ENCODE results near the gene INPP5F.

INPP5F gene

GRCh38 chr10:119750391-119751230, 24.8 kb downstream of the INPP5F start:
- peaks cover 10% of the 10 kb centered on the region for H3K36me3 ChIP-seq (ENCODE audit: insufficient read depth, insufficient read length, low read length)
- H3K4me1 ChIP-seq (ENCODE audit: insufficient read depth, insufficient read length): no peaks in the 10 kb centered on the region
- no peak overlapping the region for H3K9ac ChIP-seq (ENCODE audit: insufficient read length, low read depth)
- peaks cover 18% of the 10 kb centered on the region; the same call in 1 of the 2 replicates for H3K9me3 ChIP-seq (ENCODE audit: insufficient read depth, low read length)
- peak; percentile 49 for DNase-seq (ENCODE audit: low read depth, low spot score)
- TF ChIP-seq SUZ12 (IDR thresholded peaks at IDR 0.05; ENCODE audit: extremely low read depth, insufficient read depth, insufficient read length): no peak
- TF ChIP-seq YY1 (IDR thresholded peaks at IDR 0.05; ENCODE audit: insufficient read depth, insufficient read length): no peak
- TF ChIP-seq ZNF274 (IDR thresholded peaks at IDR 0.05; ENCODE audit: low read depth, low read length): no peak
- H3K4me3 ChIP-seq (ENCODE audit: insufficient read length, low read depth): no peak overlapping the region
- H3K27me3 ChIP-seq (ENCODE audit: insufficient read depth, insufficient read length): no peaks in the 10 kb centered on the region

DNA sequence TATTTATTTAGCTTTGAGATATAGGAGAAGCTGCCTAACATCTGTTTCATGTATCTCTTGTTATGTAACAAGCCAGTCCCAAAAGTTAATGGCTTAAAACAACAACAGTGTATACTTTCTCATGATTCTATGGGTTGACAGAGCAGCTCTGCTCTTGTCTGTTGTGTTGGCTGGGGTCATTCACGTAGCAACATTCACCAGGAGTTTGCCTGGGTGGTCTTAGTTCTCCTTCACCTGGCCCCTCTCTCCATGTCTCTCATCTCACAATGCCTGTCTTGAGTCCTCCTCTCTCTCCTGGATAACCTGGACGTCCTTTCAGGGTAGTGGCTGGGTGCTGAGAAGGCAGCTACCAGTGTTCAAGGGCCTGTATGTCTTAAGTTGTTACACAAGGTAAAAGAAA, 27.5 kb downstream of the INPP5F start:
- peaks cover 10% of the 10 kb centered on the region for H3K36me3 ChIP-seq (ENCODE audit: insufficient read depth, insufficient read length, low read length)
- peaks cover 7% of the 10 kb centered on the region; the same call in 1 of the 2 replicates for H3K9me3 ChIP-seq (ENCODE audit: insufficient read depth, low read length)
- no peaks in the 10 kb centered on the region for H3K4me1 ChIP-seq (ENCODE audit: insufficient read depth, insufficient read length)
- H3K4me3 ChIP-seq (ENCODE audit: insufficient read length, low read depth): no peak overlapping the region
- no peak overlapping the region for H3K9ac ChIP-seq (ENCODE audit: insufficient read length, low read depth)
- no peak for DNase-seq (ENCODE audit: low read depth, low spot score)
- H3K27me3 ChIP-seq (ENCODE audit: insufficient read depth, insufficient read length): no peaks in the 10 kb centered on the region
- TF ChIP-seq YY1 (IDR thresholded peaks at IDR 0.05; ENCODE audit: insufficient read depth, insufficient read length) (no peak), SUZ12 (IDR thresholded peaks at IDR 0.05; ENCODE audit: extremely low read depth, insufficient read depth, insufficient read length) (no peak), ZNF274 (IDR thresholded peaks at IDR 0.05; ENCODE audit: low read depth, low read length) (no peak)

DNA sequence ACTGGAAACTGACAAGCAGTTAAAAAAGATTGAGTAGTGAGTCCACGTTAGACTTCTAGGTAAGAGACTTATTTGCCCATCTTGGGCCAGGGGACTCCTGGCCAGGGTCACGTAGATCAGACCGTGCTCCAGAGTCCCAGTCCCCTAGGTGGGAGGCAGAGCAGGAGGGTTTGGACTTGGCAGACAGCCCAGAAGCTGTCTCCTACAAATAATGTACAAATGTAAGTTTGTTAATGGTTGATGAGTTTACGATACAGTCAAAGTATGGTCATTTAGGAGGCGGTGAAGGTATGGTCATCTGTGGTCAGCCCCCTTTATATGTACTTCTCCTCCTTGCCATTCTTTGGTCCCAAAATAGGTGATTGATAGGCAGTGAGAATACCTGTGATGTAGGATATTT, 28.2 kb downstream of the INPP5F start:
- no peak overlapping the region for H3K4me3 ChIP-seq (ENCODE audit: insufficient read length, low read depth)
- H3K4me1 ChIP-seq (ENCODE audit: insufficient read depth, insufficient read length): no peaks in the 10 kb centered on the region
- no peak for TF ChIP-seq YY1 (IDR thresholded peaks at IDR 0.05; ENCODE audit: insufficient read depth, insufficient read length)
- TF ChIP-seq SUZ12 (IDR thresholded peaks at IDR 0.05; ENCODE audit: extremely low read depth, insufficient read depth, insufficient read length): no peak
- no peak for TF ChIP-seq ZNF274 (IDR thresholded peaks at IDR 0.05; ENCODE audit: low read depth, low read length)
- H3K36me3 ChIP-seq (ENCODE audit: insufficient read depth, insufficient read length, low read length): peaks cover 5% of the 10 kb centered on the region
- no peaks in the 10 kb centered on the region for H3K27me3 ChIP-seq (ENCODE audit: insufficient read depth, insufficient read length)
- H3K9ac ChIP-seq (ENCODE audit: insufficient read length, low read depth): no peak overlapping the region
- DNase-seq (ENCODE audit: low read depth, low spot score): no peak
- no peaks in the 10 kb centered on the region for H3K9me3 ChIP-seq (ENCODE audit: insufficient read depth, low read length)

GRCh38 chr10:119754936-119755335, 29.1 kb downstream of the INPP5F start:
- H3K4me3 ChIP-seq (ENCODE audit: insufficient read length, low read depth): no peak overlapping the region
- no peaks in the 10 kb centered on the region for H3K9me3 ChIP-seq (ENCODE audit: insufficient read depth, low read length)
- no peak overlapping the region for H3K9ac ChIP-seq (ENCODE audit: insufficient read length, low read depth)
- H3K27me3 ChIP-seq (ENCODE audit: insufficient read depth, insufficient read length): no peaks in the 10 kb centered on the region
- H3K36me3 ChIP-seq (ENCODE audit: insufficient read depth, insufficient read length, low read length): peaks cover 5% of the 10 kb centered on the region
- DNase-seq (ENCODE audit: low read depth, low spot score): no peak
- no peaks in the 10 kb centered on the region for H3K4me1 ChIP-seq (ENCODE audit: insufficient read depth, insufficient read length)
- TF ChIP-seq SUZ12 (IDR thresholded peaks at IDR 0.05; ENCODE audit: extremely low read depth, insufficient read depth, insufficient read length) (no peak), YY1 (IDR thresholded peaks at IDR 0.05; ENCODE audit: insufficient read depth, insufficient read length) (no peak), ZNF274 (IDR thresholded peaks at IDR 0.05; ENCODE audit: low read depth, low read length) (no peak)

- Histone ChIP-seq H3K36me3 (ENCODE audit: insufficient read depth, insufficient read length, low read length) (peaks cover 5% of the 10 kb centered on the region), H3K9me3 (ENCODE audit: insufficient read depth, low read length) (no peaks in the 10 kb centered on the region), H3K9ac (ENCODE audit: insufficient read length, low read depth) (no peak overlapping the region), H3K27me3 (ENCODE audit: insufficient read depth, insufficient read length) (no peaks in the 10 kb centered on the region), H3K4me1 (ENCODE audit: insufficient read depth, insufficient read length) (no peaks in the 10 kb centered on the region), H3K4me3 (ENCODE audit: insufficient read length, low read depth) (no peak overlapping the region)
- TF ChIP-seq ZNF274 (IDR thresholded peaks at IDR 0.05; ENCODE audit: low read depth, low read length): no peak
- no peak for TF ChIP-seq SUZ12 (IDR thresholded peaks at IDR 0.05; ENCODE audit: extremely low read depth, insufficient read depth, insufficient read length)
- no peak for TF ChIP-seq YY1 (IDR thresholded peaks at IDR 0.05; ENCODE audit: insufficient read depth, insufficient read length)
- DNase-seq (ENCODE audit: low read depth, low spot score): no peak
These were observed 29.6 kb downstream of the INPP5F start for GRCh38 chr10:119755446-119755845.

GRCh38 chr10:119758448-119759195, 32.8 kb downstream of the INPP5F start:
- Histone ChIP-seq H3K4me3 (ENCODE audit: insufficient read length, low read depth) (no peak overlapping the region), H3K36me3 (ENCODE audit: insufficient read depth, insufficient read length, low read length) (peaks cover 2% of the 10 kb centered on the region), H3K4me1 (ENCODE audit: insufficient read depth, insufficient read length) (no peaks in the 10 kb centered on the region)

GRCh38 chr10:119759832-119760231, 34.0 kb downstream of the INPP5F start:
- no peaks in the 10 kb centered on the region for H3K4me1 ChIP-seq (ENCODE audit: insufficient read depth, insufficient read length)
- H3K27me3 ChIP-seq (ENCODE audit: insufficient read depth, insufficient read length): no peaks in the 10 kb centered on the region
- peaks cover 2% of the 10 kb centered on the region for H3K36me3 ChIP-seq (ENCODE audit: insufficient read depth, insufficient read length, low read length)
- no peak for DNase-seq (ENCODE audit: low read depth, low spot score)
- H3K9me3 ChIP-seq (ENCODE audit: insufficient read depth, low read length): no peaks in the 10 kb centered on the region
- TF ChIP-seq SUZ12 (IDR thresholded peaks at IDR 0.05; ENCODE audit: extremely low read depth, insufficient read depth, insufficient read length): no peak
- TF ChIP-seq ZNF274 (IDR thresholded peaks at IDR 0.05; ENCODE audit: low read depth, low read length): no peak
- TF ChIP-seq YY1 (IDR thresholded peaks at IDR 0.05; ENCODE audit: insufficient read depth, insufficient read length): no peak
- H3K9ac ChIP-seq (ENCODE audit: insufficient read length, low read depth): no peak overlapping the region
- H3K4me3 ChIP-seq (ENCODE audit: insufficient read length, low read depth): no peak overlapping the region

More at GRCh38 chr10:119758448-119759195, 32.8 kb downstream of the INPP5F start:
- TF ChIP-seq ZNF274 (IDR thresholded peaks at IDR 0.05; ENCODE audit: low read depth, low read length) (no peak), SUZ12 (IDR thresholded peaks at IDR 0.05; ENCODE audit: extremely low read depth, insufficient read depth, insufficient read length) (no peak), YY1 (IDR thresholded peaks at IDR 0.05; ENCODE audit: insufficient read depth, insufficient read length) (no peak)
- Histone ChIP-seq H3K27me3 (ENCODE audit: insufficient read depth, insufficient read length) (no peaks in the 10 kb centered on the region), H3K9ac (ENCODE audit: insufficient read length, low read depth) (no peak overlapping the region), H3K9me3 (ENCODE audit: insufficient read depth, low read length) (no peaks in the 10 kb centered on the region)
- DNase-seq (ENCODE audit: low read depth, low spot score): no peak

Data from NT2/D1 (cell line).